ENCODE results near the gene EGR4.

Gene EGR4

GRCh38 chr2:73289304-73289703 is 4.0 kb downstream of the EGR4 start:
- DNase-seq, result no peak

- DNase-seq, result no peak
These were observed 7.2 kb downstream of the EGR4 start for GRCh38 chr2:73286134-73286655.

- peak; percentile 86 for DNase-seq
These were observed 8.1 kb downstream of the EGR4 start for GRCh38 chr2:73285159-73285739.

GRCh38 chr2:73284296-73285158 is 8.8 kb downstream of the EGR4 start, which contains the start of gene FBXO41:
FBXO41 (minus strand) TSS chr2:73284478; CDS start chr2:73269630, 14,848 bp downstream.
- peak; percentile 62 for DNase-seq

- DNase-seq, result no peak
These were observed 9.6 kb downstream of the EGR4 start for GRCh38 chr2:73283545-73284295.

GRCh38 chr2:73282924-73283544 is 10.3 kb downstream of the EGR4 start:
- no peak for DNase-seq

GRCh38 chr2:73281244-73281643 is 12.1 kb downstream of the EGR4 start:
- DNase-seq, result no peak

GRCh38 chr2:73279852-73280251 is 13.5 kb downstream of the EGR4 start:
- no peak for DNase-seq

- DNase-seq, result no peak
These were observed 21.1 kb downstream of the EGR4 start for GRCh38 chr2:73272270-73272669.

- DNase-seq, result no peak
These were observed 23.5 kb downstream of the EGR4 start for GRCh38 chr2:73269686-73270465.

- DNase-seq, result no peak
These were observed 24.3 kb downstream of the EGR4 start for GRCh38 chr2:73268830-73269685.

- no peak for DNase-seq
These were observed 24.9 kb downstream of the EGR4 start for GRCh38 chr2:73268366-73268829.

GRCh38 chr2:73267008-73267407 is 26.3 kb downstream of the EGR4 start:
- no peak for DNase-seq

GRCh38 chr2:73266061-73266901 is 27.1 kb downstream of the EGR4 start:
- no peak for DNase-seq

GRCh38 chr2:73265298-73266060 is 27.9 kb downstream of the EGR4 start:
- no peak for DNase-seq

GRCh38 chr2:73264783-73265182 is 28.6 kb downstream of the EGR4 start:
- no peak for DNase-seq

- DNase-seq, result no peak
These were observed 29.1 kb downstream of the EGR4 start for GRCh38 chr2:73264332-73264606.

- no peak for DNase-seq
These were observed 29.6 kb downstream of the EGR4 start for GRCh38 chr2:73263540-73264331.

Data from GF-D8 (cell line).